ENCODE measurements around the gene CX3CL1. TPM values are rescaled to one million over a fixed set of nuclear protein-coding genes. Genes with fewer than 3 reads are reported as not detected.
A peak's percentile ranks its signal among the peaks of the same experiment; 100 is the strongest.

CX3CL1 gene
- total RNA-seq, 1 donor from 2014 or later, result 9.6 TPM

DNA sequence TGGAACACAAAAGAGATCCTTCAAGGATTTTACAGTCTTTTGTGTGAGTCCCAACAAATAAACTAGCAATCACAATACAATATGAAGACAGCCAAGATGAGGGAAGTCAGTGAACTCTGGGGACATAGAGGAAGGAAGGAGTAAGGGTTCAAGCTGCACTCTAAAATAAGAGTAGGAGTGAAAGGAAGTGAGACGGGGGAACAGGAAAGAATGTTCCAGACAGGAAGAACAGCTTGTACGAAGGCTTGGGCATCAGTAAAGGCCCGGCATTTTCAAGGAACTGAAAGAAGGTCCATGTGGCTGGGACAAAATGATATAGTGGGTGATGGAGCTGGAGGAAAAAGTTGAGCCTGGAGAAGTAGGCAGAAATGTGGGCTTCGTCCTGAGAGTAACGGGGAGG, 36.8 kb downstream of the CX3CL1 start:
- Histone ChIP-seq H2AFZ (ENCODE audit: low read depth, low read length) (no peak overlapping the region), H3K27me3 (ENCODE audit: insufficient read depth, low read length) (peaks cover 3% of the 10 kb centered on the region), H3K36me3 (ENCODE audit: insufficient read depth, low read length) (no peaks in the 10 kb centered on the region), H3K4me3 (ENCODE audit: insufficient read depth, low read depth, low read length) (no peak overlapping the region), H4K20me1 (ENCODE audit: insufficient read depth, low read length) (no peaks in the 10 kb centered on the region), H3K9me3 (ENCODE audit: insufficient read depth, low read depth, low read length) (no peaks in the 10 kb centered on the region), H3K4me1 (ENCODE audit: insufficient read depth, low read length) (no peaks in the 10 kb centered on the region), H3K79me2 (ENCODE audit: insufficient read depth, low read length) (no peaks in the 10 kb centered on the region), H3K27ac (ENCODE audit: low read depth, low read length) (no peak overlapping the region), H3K9ac (ENCODE audit: low read length) (no peak overlapping the region), H3K4me2 (ENCODE audit: low read length) (no peak overlapping the region)
- H3K9me3 Mint-ChIP-seq (ENCODE audit: unreplicated experiment), result no peaks in the 10 kb centered on the region
- DNase-seq (ENCODE audit: low read depth) (no peak), FAIRE-seq (no peak)
- H3K4me3 Mint-ChIP-seq (ENCODE audit: unreplicated experiment), result peak overlapping the region; percentile 7
- H3K36me3 Mint-ChIP-seq (ENCODE audit: low read depth, unreplicated experiment), result no peaks in the 10 kb centered on the region
- H3K27me3 Mint-ChIP-seq (ENCODE audit: low read depth, unreplicated experiment), result peaks cover 36% of the 10 kb centered on the region
- H3K4me1 Mint-ChIP-seq (ENCODE audit: low read depth, unreplicated experiment), result peaks cover 1% of the 10 kb centered on the region
- TF ChIP-seq EZH2 (IDR thresholded peaks at IDR 0.05; ENCODE audit: insufficient read depth, low read length), result no peak
- TF ChIP-seq, protein P1, sequence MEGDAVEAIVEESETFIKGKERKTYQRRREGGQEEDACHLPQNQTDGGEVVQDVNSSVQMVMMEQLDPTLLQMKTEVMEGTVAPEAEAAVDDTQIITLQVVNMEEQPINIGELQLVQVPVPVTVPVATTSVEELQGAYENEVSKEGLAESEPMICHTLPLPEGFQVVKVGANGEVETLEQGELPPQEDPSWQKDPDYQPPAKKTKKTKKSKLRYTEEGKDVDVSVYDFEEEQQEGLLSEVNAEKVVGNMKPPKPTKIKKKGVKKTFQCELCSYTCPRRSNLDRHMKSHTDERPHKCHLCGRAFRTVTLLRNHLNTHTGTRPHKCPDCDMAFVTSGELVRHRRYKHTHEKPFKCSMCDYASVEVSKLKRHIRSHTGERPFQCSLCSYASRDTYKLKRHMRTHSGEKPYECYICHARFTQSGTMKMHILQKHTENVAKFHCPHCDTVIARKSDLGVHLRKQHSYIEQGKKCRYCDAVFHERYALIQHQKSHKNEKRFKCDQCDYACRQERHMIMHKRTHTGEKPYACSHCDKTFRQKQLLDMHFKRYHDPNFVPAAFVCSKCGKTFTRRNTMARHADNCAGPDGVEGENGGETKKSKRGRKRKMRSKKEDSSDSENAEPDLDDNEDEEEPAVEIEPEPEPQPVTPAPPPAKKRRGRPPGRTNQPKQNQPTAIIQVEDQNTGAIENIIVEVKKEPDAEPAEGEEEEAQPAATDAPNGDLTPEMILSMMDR (IDR thresholded peaks at IDR 0.05; ENCODE audit: insufficient read depth, low read depth, low read length), result no peak
- no peak overlapping the region for H3K27ac Mint-ChIP-seq (ENCODE audit: unreplicated experiment)

DNA sequence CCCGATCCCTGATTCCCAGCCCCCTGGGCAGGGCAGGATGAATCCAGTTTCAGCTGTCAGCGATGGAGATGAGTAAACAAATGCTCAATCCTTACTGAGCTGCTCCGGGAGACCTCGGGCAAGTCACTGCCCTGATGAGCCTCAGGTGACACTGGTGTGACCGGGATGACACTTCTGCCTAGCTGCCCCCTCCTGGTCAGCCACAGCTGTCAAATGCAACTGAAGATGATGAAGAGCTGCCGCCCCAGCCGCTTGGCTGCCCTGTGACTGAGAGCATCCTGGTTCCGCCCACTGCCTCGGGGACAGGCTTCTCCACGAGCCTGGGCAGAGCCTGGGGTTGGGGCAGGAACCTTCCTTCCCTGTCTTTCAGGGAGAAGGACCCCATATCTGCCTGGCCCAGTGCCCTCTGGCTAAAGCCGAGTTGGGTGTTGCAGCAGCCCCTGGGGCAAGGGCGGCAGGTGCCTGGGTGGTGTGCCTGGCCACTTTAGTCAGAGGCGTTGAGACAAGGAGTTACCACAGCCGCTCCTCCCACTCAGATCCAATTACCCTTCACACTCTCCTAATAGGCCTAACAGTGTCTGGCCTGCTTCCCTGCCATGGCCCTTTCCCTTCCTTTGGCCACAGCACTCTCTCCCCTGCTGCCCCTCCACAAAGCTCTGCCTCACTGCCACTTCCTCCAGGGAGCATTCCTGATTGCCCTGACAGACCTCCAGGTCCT, 37.7 kb downstream of the CX3CL1 start:
- H3K79me2 ChIP-seq (ENCODE audit: insufficient read depth, low read length), result no peaks in the 10 kb centered on the region
- H3K27me3 Mint-ChIP-seq (ENCODE audit: low read depth, unreplicated experiment), result peaks cover 28% of the 10 kb centered on the region
- FAIRE-seq, result no peak
- no peak overlapping the region for H2AFZ ChIP-seq (ENCODE audit: low read depth, low read length)
- no peaks in the 10 kb centered on the region for H4K20me1 ChIP-seq (ENCODE audit: insufficient read depth, low read length)
- H3K4me2 ChIP-seq (ENCODE audit: low read length), result no peak overlapping the region
- no peaks in the 10 kb centered on the region for H3K4me1 ChIP-seq (ENCODE audit: insufficient read depth, low read length)
- no peak overlapping the region for H3K9ac ChIP-seq (ENCODE audit: low read length)
- no peak overlapping the region for H3K27ac ChIP-seq (ENCODE audit: low read depth, low read length)
- no peaks in the 10 kb centered on the region for H3K9me3 ChIP-seq (ENCODE audit: insufficient read depth, low read depth, low read length)
- no peak overlapping the region for H3K27ac Mint-ChIP-seq (ENCODE audit: unreplicated experiment)
- no peaks in the 10 kb centered on the region for H3K9me3 Mint-ChIP-seq (ENCODE audit: unreplicated experiment)
- no peaks in the 10 kb centered on the region for H3K36me3 Mint-ChIP-seq (ENCODE audit: low read depth, unreplicated experiment)
- H3K36me3 ChIP-seq (ENCODE audit: insufficient read depth, low read length), result no peaks in the 10 kb centered on the region
- peaks cover 3% of the 10 kb centered on the region for H3K27me3 ChIP-seq (ENCODE audit: insufficient read depth, low read length)
- TF ChIP-seq, protein P1 (IDR thresholded peaks at IDR 0.05; ENCODE audit: insufficient read depth, low read depth, low read length), result no peak
- no peak for TF ChIP-seq EZH2 (IDR thresholded peaks at IDR 0.05; ENCODE audit: insufficient read depth, low read length)
- peaks cover 1% of the 10 kb centered on the region for H3K4me1 Mint-ChIP-seq (ENCODE audit: low read depth, unreplicated experiment)
- no peak for DNase-seq (ENCODE audit: low read depth)
- no peak overlapping the region for H3K4me3 ChIP-seq (ENCODE audit: insufficient read depth, low read depth, low read length)
- no peak overlapping the region for H3K4me3 Mint-ChIP-seq (ENCODE audit: unreplicated experiment)

DNA sequence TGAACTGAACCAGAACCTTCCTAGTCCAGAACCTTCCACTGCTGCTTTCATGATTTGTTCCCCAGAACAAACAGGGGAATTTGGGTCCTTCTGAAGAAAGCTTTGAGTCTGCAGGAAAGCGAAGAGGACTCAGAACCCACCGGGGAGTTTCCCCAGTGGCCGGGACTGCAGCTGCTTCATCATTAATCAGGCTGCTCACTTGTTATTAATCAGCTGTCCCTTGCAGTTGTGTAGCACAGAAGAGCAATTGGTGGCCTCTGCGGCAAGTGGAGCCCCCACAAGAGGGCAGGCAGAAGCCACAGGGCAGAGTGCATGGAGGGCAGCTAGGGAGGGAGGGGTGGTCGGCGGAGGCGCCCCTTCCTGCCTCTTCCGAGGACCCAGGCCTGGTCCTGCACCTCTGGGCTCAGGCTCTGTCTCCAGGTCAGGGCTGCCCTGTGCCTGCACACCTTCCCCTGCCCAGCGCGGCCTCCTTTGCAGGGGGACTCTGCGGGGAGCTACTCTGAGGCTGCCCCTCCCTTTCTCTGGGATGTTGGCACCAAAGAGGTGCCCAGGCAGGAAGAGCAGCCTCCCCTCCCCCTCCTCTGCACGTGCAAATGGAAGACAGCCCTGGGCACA, 39.2 kb downstream of the CX3CL1 start:
- H3K27me3 Mint-ChIP-seq (ENCODE audit: low read depth, unreplicated experiment), result peaks cover 30% of the 10 kb centered on the region
- no peaks in the 10 kb centered on the region for H3K9me3 Mint-ChIP-seq (ENCODE audit: unreplicated experiment)
- H3K9me3 ChIP-seq (ENCODE audit: insufficient read depth, low read depth, low read length), result no peaks in the 10 kb centered on the region
- H3K27ac ChIP-seq (ENCODE audit: low read depth, low read length), result no peak overlapping the region
- H3K4me3 Mint-ChIP-seq (ENCODE audit: unreplicated experiment), result no peak overlapping the region
- no peak overlapping the region for H3K4me2 ChIP-seq (ENCODE audit: low read length)
- no peak overlapping the region for H3K9ac ChIP-seq (ENCODE audit: low read length)
- H3K4me3 ChIP-seq (ENCODE audit: insufficient read depth, low read depth, low read length), result no peak overlapping the region
- H3K4me1 ChIP-seq (ENCODE audit: insufficient read depth, low read length), result peaks cover 1% of the 10 kb centered on the region
- H3K4me1 Mint-ChIP-seq (ENCODE audit: low read depth, unreplicated experiment), result peaks cover 2% of the 10 kb centered on the region
- H3K27me3 ChIP-seq (ENCODE audit: insufficient read depth, low read length), result peaks cover 3% of the 10 kb centered on the region
- no peaks in the 10 kb centered on the region for H3K36me3 Mint-ChIP-seq (ENCODE audit: low read depth, unreplicated experiment)
- DNase-seq (ENCODE audit: low read depth) (no peak), FAIRE-seq (no peak)
- H2AFZ ChIP-seq (ENCODE audit: low read depth, low read length), result no peak overlapping the region
- H3K27ac Mint-ChIP-seq (ENCODE audit: unreplicated experiment), result no peak overlapping the region
- H3K79me2 ChIP-seq (ENCODE audit: insufficient read depth, low read length), result no peaks in the 10 kb centered on the region
- no peaks in the 10 kb centered on the region for H3K36me3 ChIP-seq (ENCODE audit: insufficient read depth, low read length)
- TF ChIP-seq, protein P1 (IDR thresholded peaks at IDR 0.05; ENCODE audit: insufficient read depth, low read depth, low read length), result no peak
- no peak for TF ChIP-seq EZH2 (IDR thresholded peaks at IDR 0.05; ENCODE audit: insufficient read depth, low read length)
- H4K20me1 ChIP-seq (ENCODE audit: insufficient read depth, low read length), result no peaks in the 10 kb centered on the region
